Esophagus squamous epithelium (tissue), 5 donors: ENCODE data around the gene NCOA7. TPM values are rescaled to one million over a fixed set of nuclear protein-coding genes. Genes with fewer than 3 reads are reported as not detected.

ENCODE experiments used
- DNase-seq: peaks from one replicate; lab custom pipeline; 2025; lab: John Stamatoyannopoulos, UW
- H3K27ac ChIP-seq, 4 donors: fragments of 200-600 bp; sonication (generic); one replicate each; pipeline ENCODE4 v1.5.1; 2016 to 2019; ENCODE audit warnings: mild to moderate bottlenecking in 1 of 4
- H3K27me3 ChIP-seq, 4 donors: fragments of 200-600 bp; sonication (generic); 1 replicate in 3 of 4; 2 replicates in 1 of 4; pipeline versions ENCODE4 v1.5.1 to v1.6.0; 2017 to 2021; ENCODE audit warnings: antibody characterized with exemption in 1 of 4
- H3K36me3 ChIP-seq, 3 donors: fragments of 200-600 bp; sonication (generic); one replicate each; pipeline ENCODE4 v1.5.1; 2016 to 2019
- H3K4me1 ChIP-seq, 3 donors: fragments of 200-600 bp; sonication (generic); one replicate each; pipeline ENCODE4 v1.5.1; 2017 to 2019
- H3K4me3 ChIP-seq, 4 donors: fragments of 200-600 bp; sonication (generic); 1 replicate in 3 of 4; 2 replicates in 1 of 4; pipeline ENCODE4 v1.5.1; 2016 to 2019; ENCODE audit warnings: mild to moderate bottlenecking in 2 of 4, moderate library complexity in 1 of 4
- H3K9me3 ChIP-seq, 3 donors: fragments of 200-600 bp; sonication (generic); one replicate each; pipeline ENCODE4 v1.5.1; 2016 to 2019
- CTCF ChIP-seq, 6 experiments: fragments of 450-650 bp in 4 of 6; fragments of 200-600 bp in 2 of 6; sonication (generic) in 2 of 6; IDR thresholded peaks; one replicate each; pipeline ENCODE4 v1.5.1; 2016 to 2019; ENCODE audit warnings: antibody characterized with exemption in 6 of 6, mild to moderate bottlenecking in 4 of 6, moderate library complexity in 4 of 6
- POLR2A ChIP-seq, 4 donors: fragments of 450-650 bp; IDR thresholded peaks; one replicate each; pipeline ENCODE4 v1.6.1; 2017; ENCODE audit warnings: antibody characterized with exemption in 4 of 4, mild to moderate bottlenecking in 4 of 4, moderate library complexity in 3 of 4
- WGBS, 2 donors: methylation state at CpG; one replicate each; pipeline ENCODE4 v1.1.5; 2018; 5-methylcytosine and 5-hydroxymethylcytosine counted together
- intact Hi-C: fragments of 100-400 bp; cut with DNase I; formaldehyde crosslinking; loops from one replicate; pipeline ENCODE4 v1.15.0; 2022
- total RNA-seq, 4 donors: library from RNA; depleted of rRNA; stranded (reverse); fragments of >200 nt; gene quantifications; one replicate each; pipeline ENCODE4 v1.1.0, GENCODE V29; 2016
- donor health status: DM: yes; HTN: yes; CAD: no.

NCOA7 gene
- total RNA-seq, 4 donors from 2014 or later, result 30.9 to 85.1 (median 45.8) TPM

GRCh38 chr6:125939791-125940190 lies 149.0 kb downstream of the NCOA7 start:
- Histone ChIP-seq H3K4me3 (no peak overlapping the region), H3K4me1 (peaks cover 6 to 51% (median 27%) of the 10 kb centered on the region in 3 donors), H3K36me3 (no peaks in the 10 kb centered on the region), H3K27ac (peak overlapping the region in 2 of 4 donors; percentile 84 to 87), H3K27me3 (no peaks in the 10 kb centered on the region), H3K9me3 (no peaks in the 10 kb centered on the region)
- DNase-seq, result no peak
- WGBS, 2 donors, result 14 to 50% methylated on average over 2 of the region's 2 CpGs
- intact Hi-C loops, result no loop called here
- TF ChIP-seq POLR2A (IDR thresholded peaks at IDR 0.05) (no peak), CTCF (IDR thresholded peaks at IDR 0.05) (no peak)

GRCh38 chr6:125940247-125941041 lies 149.7 kb downstream of the NCOA7 start:
- H3K27ac ChIP-seq, result peak overlapping the region; percentile 23 to 87 (median 80)
- intact Hi-C loops, result no loop called here
- H3K4me3 ChIP-seq, result no peak overlapping the region
- no peak for TF ChIP-seq POLR2A (IDR thresholded peaks at IDR 0.05)
- TF ChIP-seq CTCF (IDR thresholded peaks at IDR 0.05), result no peak
- H3K27me3 ChIP-seq, result no peaks in the 10 kb centered on the region
- DNase-seq, result no peak
- no peaks in the 10 kb centered on the region for H3K36me3 ChIP-seq
- H3K4me1 ChIP-seq, result peaks cover 6 to 58% (median 31%) of the 10 kb centered on the region in 3 donors
- no peaks in the 10 kb centered on the region for H3K9me3 ChIP-seq
- 22 to 29% methylated on average over 5 of the region's 5 CpGs for WGBS, 2 donors

GRCh38 chr6:125942672-125943527 lies 152.1 kb downstream of the NCOA7 start:
- intact Hi-C loops, result no loop called here
- Histone ChIP-seq H3K4me1 (peaks cover 16 to 82% (median 49%) of the 10 kb centered on the region in 3 donors), H3K36me3 (no peaks in the 10 kb centered on the region), H3K9me3 (no peaks in the 10 kb centered on the region), H3K27ac (peak overlapping the region; percentile 66 to 87 (median 76)), H3K4me3 (no peak overlapping the region), H3K27me3 (no peaks in the 10 kb centered on the region)
- WGBS, 2 donors, result 29 to 50% methylated on average over 10 of the region's 10 CpGs
- TF ChIP-seq CTCF (IDR thresholded peaks at IDR 0.05) (no peak), POLR2A (IDR thresholded peaks at IDR 0.05) (no peak)
- DNase-seq, result no peak

GRCh38 chr6:125943528-125944433 lies 153.0 kb downstream of the NCOA7 start:
- H3K27me3 ChIP-seq, result no peaks in the 10 kb centered on the region
- peak overlapping the region; percentile 66 to 87 (median 76) for H3K27ac ChIP-seq
- DNase-seq, result no peak
- no peaks in the 10 kb centered on the region for H3K36me3 ChIP-seq
- no peak for TF ChIP-seq CTCF (IDR thresholded peaks at IDR 0.05)
- peaks cover 19 to 91% (median 51%) of the 10 kb centered on the region in 3 donors for H3K4me1 ChIP-seq
- 47 to 55% methylated on average over 4 of the region's 4 CpGs for WGBS, 2 donors
- no peaks in the 10 kb centered on the region for H3K9me3 ChIP-seq
- H3K4me3 ChIP-seq, result no peak overlapping the region
- intact Hi-C loops, result no loop called here
